ENCODE data around the gene NLRC3.

The NLRC3 gene

DNA sequence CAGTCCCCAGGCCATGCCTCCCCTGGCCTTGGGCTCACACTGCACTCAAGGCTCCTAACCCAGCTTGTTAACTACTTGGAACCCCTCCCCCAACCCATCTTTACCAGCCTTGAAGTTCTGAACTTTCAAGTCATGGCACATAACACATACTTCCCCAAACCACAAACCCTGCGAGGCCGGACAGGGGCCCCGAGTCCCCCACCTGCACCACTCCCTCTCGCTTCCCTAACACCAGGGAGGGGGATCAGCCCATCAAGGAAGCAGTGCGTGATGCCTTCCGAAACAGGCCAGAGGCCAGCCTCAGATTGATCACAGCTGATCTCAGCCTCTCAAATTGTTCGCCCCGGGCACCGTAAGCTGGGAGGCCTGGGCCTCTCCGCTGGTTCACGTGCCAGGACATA is 3.0 kb upstream of the NLRC3 start:
- DNase-seq (ENCODE audit: low spot score) = peak; percentile 38

DNA sequence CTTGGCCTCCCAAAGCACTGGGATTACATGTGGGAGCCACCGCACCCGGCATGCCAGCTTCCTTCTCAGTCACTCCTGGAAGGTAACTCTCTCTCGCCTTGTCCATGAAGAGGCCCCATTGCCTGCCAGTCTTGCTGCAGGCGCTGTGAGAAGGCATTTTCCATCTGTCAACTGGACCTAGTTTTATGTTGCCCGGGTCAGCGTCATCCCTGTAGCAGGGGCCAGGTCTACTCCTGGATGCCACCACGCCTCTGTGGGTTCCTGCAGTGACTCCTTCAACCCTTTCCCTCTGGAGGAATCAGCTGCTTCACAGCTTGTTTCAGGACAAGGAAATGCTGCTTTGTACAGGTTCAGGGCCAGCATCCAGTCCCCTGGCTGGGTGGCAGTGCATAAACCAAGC is 2.6 kb upstream of the NLRC3 start:
- DNase-seq (ENCODE audit: low spot score) = peak; percentile 52

DNA sequence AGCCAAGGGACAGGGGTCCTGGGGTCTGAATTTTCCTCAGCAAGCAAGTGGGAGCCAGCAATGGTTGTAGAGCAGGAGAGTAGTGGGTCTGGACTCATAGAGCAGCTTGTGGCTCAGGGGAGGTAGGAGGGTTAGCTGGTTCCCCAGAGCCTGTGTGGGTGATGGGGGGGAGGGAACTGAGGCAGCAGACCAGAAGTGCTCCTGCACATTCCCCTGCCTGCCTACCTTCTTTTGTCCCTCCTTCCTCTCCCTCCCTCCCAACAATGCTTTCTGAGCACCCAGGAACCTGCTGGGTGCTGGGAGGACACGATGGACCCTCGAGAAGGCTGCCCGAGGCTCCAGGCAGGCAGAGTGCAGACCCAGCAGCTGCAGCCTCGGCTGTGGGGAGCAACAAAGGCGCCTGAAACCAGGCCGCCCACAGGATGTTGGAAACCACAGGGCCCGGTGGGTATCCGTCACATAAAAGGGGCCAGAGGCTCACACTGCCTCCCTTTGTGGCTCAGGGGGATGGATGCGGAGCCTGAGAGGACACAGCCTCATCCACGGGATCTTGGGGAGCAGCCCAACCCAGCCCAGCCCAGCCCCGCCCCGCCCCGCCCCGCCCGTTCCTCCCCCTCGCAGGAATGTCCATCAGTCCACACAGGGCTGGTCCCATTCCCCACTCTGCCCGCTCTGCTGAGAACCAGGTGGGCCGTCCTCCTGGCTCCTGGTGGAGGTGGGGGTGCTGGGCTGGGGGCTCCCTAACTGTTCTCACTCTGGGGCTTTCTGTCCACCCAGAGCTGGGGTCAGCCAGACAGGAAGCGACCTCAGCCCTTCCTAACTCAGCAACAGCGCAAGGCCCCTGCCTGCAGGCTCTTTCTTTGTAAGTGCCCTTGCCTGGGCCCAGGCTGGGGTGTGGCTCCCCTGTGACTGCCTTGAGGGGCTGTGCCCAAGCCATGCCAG is 1.7 kb upstream of the NLRC3 start:
- DNase-seq (ENCODE audit: low spot score) = peak; percentile 95

DNA sequence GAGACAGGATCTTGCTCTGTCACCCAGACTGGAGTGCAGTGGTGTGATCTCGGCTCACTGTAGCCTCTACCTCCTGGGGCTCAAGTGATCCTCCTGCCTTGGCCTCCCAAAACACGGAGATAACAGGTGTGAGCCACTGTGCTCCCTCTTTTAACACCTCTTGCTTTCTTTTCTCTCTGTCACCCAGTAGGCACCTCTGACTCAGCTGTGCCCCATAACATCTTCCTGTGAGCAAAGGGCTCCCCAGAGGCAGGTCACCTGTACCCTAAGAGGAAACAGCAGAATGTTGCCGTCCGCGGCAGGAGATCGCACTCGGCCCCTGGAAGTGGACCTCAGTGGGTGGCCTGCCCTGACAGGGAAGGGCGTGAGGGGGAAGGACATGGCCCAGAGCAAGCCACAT is 918 bp upstream of the NLRC3 start:
- DNase-seq (ENCODE audit: low spot score) = no peak

DNA sequence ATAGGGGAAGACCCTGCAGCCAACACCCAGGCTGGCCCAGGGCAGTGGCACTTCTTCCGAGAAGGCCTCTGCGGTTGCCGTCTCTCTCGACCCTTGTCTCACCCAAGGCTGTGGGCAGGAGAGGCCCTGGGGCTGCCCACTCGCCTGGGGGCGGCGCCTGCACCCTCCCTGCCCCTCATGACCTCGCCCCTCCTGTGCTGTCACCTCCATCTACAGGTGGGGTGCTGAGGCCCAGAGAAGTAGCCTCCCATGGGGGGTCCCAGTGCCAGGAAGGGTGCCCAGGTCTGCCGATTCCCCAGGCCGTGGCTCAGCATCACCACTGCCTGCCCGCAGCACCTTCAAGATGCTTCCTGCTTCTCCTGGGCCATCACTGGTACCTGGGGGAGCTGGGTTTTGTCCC is 992 bp downstream of the NLRC3 start:
- DNase-seq (ENCODE audit: low spot score) = no peak

DNA sequence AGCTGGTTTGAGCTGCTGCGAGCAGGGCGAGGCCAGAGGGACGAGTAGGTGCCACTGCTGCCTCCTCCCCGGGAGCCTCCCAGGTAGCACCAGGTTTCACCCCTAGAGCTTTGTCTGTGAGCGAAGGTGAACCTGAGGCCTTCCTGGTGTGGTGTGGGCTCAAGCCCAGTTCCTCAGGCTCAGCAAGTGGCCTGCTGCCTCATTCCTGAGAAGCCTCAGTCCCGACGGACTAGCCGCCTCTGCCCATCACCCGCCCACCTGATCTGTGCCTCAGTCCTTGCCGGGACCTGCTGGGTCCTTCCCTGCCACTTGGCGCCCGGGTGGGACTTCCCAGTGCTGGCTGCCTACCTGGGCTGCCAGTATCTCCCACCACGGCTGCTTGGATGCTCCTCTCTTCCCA is 1.7 kb downstream of the NLRC3 start:
- DNase-seq (ENCODE audit: low spot score) = no peak

DNA sequence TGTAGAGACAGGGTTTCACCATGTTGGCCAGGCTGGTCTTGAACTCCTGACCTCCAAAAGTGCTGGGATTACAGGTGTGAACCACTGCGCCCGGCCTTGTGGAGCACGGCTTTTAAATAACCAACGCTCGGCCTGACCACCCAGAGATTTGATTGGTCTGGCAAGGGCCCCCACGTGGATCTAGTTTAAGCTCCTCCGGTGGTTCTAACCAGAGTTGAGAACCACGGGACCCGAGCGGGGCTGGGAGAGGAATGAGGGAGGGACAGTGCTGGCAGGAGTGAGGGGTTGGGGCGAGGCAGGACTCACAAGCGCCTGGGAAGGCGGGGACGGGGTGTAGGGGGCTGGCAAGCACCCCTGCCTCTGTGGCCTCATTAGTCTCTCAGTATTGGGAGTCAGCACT is 3.0 kb downstream of the NLRC3 start:
- no peak for DNase-seq (ENCODE audit: low spot score)

DNA sequence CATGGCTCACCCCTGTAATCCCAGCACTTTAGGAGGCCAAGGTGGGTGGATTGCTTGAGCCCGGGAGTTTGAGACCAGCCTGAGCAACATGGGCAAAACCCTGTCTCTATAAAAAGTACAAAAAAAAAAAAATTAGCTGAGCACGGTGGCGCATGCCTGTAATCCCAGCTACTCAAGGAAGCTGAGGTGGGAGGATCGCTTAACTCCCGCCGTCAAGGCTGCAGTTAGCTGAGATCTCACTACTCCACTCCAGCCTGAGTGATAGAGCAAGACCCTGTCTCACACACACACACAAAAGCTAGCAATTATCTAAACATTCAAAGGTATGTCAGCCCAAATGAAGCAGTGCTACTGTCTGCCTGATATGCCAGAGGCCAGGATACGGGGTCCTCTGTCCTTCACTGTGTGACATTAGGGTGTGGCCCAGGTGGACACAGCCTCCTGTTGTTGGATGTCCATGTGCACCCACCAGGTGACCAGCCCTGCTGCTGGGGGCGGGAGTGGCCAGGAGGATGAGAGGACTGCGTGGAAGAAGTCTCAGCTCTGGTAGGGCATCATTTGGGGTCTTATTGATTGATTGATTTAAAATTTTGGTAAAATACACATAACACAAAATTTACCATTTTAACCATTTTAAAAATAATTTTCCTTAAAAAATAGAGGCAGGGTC is 3.9 kb downstream of the NLRC3 start:
- DNase-seq (ENCODE audit: low spot score) = no peak

DNA sequence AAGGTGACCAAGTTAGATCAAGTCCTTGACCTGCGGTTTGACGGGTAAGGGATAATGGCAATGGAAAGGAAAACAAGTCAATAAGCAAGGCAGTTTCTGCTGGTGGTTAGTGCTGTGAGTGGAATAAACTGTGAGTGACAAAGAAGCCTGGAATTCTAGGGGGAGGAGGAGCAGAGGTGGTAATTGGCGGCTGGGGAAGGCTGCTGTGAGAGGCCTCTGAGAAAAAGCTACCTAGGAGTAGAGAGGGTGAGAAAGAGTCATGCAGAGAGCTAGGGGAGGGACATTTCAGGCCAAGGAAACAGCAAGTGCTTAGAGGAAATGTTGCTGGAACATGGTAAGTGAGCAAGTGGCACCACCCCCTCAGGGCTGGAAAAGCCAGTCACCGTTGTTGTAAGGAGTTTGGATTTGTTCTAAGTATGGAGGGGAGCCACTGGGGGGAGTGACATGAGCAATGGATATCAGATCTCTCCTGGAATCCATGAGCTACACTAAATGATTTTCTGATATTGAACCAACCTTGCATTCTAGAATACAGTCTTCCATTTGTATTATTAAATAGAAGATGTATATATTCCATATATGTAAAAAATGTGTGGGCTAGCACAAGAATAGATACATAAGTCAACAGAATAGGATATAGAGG is 6.7 kb downstream of the NLRC3 start:
- no peak for DNase-seq (ENCODE audit: low spot score)

DNA sequence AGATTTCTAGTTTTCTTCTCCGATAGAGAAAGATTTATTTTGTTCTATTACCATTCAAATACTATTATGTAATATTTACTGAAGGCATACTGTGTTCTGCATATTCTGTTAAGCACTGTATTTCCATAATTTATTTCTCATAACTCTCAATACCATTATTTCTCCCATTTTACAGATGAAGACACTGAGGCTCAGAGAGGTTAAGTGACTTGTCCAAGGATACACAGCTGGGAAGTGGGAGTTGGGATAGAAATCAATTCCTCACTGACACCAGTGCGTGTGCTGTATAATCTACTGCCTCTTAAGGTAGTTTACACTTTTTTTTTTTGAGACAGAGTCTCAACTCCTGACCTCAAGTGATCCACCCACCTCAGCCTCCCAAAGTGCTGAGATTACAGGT is 7.4 kb downstream of the NLRC3 start:
- DNase-seq (ENCODE audit: low spot score) = no peak

DNA sequence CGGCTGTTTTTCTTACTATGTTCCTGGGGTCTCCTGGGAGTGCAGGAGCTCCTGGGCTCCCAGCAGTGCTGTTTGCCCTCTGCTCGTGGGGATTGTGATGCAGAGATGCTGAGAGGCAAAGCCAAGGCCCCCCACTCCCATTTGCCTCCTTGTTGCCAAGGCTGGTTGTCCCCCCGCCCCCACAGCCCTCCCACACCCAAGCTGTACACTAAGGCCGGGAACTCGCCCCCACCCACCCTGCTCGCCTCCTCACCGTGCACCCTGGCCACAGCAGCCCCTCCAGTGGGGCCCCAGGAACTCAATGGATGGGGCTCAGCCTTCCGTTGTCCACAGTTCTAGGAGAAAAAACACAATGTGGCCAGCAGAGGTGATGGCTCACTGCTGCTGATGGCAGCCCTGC is 10.2 kb downstream of the NLRC3 start:
- no peak for DNase-seq (ENCODE audit: low spot score)

DNA sequence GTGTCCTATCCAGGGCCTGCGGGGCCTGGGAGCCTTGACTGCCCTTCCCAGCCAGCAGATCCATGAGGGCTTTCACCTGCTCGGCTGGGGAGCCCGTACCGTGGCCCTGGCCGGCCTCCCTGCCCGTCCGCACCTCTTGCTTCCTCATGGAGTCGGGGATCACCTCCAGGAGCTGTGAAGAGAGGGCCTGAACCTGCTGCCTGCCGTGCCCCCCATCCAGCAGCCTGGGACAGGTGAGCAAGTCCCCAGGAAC is 12.4 kb downstream of the NLRC3 start:
- DNase-seq (ENCODE audit: low spot score) = no peak

DNA sequence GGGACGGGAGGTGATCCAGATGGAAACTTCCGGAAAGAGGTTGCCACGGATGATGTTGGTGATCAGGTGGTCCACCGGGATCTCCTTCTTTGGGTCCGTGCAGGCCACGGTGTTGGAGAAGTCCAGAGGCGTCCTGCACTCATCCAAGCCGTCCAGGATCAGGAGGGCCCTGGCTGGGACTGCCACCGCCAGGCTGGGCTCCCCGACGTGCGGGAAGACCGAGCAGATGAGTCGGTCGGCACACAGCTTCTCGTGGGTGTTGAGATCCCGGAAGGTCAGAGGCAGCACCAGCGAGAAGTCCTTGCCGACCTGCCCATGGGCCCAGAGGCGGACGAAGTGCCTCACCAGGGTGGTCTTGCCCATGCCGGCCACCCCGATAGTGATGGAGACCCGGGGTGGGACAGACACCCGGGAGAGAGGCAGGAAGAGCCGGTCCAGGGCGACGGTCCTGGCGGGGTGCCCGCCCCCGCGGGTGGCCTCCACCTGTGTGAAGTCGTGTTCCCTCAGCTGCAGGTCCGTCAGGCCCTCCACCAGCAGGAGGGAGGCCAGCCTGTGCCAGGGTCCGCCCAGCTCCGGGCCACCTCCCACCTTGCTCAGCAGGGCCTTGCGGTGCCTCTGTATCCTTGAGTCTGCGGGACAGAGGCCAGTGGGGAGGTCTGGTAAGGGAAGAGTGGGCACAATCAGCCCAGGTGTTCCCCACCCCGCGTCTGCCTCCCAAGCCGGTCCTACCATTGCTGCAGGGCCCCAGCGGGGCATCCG is 12.9 kb downstream of the NLRC3 start:
- no peak for DNase-seq (ENCODE audit: low spot score)

DNA sequence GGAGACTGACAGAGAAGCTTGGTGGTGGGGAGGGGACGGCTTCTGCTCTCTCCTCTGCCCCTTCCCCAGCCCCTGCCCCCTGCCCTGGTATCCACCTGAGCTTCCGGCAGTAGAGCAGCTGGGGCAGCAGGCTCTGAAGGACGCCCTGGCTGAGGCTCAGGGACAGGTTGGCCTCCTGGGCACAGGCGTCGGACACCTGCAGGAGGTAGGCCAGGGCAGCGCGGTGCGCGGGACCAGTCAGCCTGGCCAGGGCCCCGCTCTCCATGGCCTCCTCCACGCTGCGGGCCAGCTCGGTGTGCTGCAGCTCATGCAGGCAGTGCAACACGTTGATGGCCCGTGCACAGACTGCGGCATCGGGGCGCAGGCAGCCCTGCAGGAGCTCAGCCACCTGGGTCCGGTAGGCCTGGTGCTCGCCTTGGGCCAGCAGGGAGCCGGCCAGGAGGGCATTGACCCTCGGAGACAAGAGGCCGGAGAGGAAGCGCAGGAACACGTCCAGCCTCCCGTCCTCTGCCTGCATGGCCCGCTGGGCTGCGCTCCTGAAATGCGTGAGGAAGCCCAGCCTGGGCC is 14.2 kb downstream of the NLRC3 start:
- DNase-seq (ENCODE audit: low spot score) = no peak

DNA sequence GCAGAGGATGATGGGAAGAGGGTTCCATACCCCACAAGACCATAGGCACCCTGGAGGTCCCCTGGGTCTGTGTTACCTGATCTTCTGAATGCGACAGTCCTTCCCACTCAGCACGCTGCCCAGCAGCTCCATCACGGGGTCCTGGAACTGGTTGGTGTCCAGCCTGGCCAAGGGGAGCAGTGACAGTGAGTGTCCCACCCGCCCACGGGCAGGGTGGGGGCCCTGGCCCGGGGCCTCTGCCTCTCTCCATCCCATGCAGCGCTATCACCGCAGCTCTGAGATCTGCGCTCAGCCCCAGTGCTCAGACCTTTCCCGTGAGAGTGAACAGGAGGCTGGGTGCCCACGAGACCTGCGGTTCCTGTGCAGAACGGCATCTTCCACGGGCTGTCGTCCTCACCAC is 15.6 kb downstream of the NLRC3 start:
- no peak for DNase-seq (ENCODE audit: low spot score)

DNA sequence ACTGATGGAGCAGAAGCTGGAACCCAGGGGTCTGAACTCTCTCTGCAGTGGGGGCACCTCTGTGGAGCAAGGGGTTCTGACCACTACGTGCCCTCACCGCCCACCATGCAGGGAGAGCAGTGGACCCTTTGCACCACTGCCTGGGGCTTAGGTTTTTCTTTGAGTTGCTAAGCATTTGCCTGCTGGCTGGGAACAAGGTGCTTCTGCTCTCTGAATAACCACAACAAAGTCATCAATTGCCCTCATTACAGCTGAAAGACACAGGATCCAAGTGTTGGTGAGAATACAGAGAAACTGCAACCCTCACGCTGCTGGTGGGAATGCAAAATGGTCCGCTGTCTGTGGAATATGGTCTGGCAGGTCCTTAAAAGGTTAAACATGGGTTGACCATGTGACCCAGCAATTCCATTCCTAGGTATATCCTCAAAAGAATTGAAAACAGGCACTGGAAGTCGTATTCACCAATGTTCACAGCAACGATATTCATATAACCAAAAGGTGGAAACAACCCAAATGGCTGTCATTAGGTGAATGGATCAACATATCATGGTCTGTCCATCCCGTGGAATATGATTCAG is 22.8 kb downstream of the NLRC3 start:
- peak; percentile 15 for DNase-seq (ENCODE audit: low spot score)

DNA sequence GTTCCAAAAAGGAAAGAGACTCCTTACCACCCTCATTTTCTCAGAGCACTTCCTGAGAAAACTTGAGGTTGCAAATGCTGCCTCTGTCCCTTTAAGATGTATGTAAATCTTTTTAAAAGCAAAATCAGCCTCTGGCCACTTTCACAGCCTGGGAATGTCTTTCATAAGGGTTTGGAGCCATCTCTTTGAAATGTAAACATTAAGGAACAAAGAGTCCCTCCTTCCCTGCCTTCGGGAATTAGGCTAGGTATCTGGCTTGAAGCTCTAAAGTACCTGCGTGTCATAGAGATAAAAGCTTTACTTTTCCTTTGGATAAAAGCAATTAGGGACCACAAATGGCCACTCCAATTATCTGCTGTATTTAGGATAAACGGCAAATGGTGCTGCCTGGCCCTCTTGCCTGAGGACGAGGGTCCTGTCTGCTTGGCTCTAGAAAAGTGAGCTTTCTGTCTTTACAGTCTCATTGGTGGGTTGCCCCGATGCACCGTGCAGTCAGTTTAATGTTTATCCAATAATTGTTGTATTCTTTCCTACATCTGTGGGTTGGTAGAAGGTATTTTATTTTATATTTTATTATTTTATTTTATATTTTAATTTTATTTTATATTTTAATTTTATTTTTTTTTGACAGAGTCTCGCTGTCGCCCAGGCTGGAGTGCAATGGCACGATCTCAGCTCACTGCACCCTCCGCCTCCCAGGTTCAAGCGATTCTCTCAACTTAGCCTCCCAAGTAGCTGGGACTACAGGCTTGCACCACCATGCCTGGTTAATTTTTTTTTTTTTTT is 23.9 kb downstream of the NLRC3 start:
- DNase-seq (ENCODE audit: low spot score) = peak; percentile 12

DNA sequence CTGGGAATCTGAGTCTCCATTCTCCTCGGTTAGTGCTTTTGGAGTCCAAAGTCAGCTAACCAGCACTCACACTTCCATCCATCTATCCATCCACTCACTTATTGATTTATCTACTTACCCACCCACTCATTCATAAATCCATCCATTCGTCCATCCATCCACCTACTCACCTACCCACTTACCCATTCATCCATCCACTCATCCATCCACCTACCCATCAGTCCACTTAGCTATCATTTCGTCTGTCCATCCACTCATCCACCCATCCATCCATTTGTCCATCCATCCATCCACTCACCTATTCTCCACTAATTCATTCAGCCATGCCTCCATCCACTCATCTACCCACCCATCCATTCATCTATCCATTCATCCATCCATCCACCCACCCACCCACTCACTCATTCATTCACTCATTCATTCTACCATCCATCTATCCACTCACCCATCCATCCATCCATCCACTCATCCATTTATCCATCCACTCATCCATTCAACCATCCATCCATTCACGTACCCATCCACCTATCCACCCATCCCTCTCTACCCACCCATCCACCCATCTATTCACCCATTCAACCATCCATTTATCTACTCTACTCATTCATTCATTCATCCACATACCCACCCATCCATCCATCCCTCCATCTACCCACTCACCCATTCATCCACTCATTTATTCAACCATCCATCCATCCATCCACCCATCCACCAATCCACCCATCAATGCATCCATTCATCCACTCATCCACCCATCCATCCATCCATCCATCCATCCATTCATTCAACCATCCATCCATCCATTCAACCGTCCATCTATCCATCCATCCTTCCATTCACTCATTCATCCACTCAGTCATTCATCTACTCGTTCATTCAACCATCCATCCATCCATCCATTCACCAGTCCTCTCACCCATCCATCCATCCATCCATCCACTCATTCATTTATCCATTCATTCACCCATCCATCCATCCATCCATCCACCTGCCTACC is 26.1 kb downstream of the NLRC3 start:
- DNase-seq (ENCODE audit: low spot score) = no peak

DNA sequence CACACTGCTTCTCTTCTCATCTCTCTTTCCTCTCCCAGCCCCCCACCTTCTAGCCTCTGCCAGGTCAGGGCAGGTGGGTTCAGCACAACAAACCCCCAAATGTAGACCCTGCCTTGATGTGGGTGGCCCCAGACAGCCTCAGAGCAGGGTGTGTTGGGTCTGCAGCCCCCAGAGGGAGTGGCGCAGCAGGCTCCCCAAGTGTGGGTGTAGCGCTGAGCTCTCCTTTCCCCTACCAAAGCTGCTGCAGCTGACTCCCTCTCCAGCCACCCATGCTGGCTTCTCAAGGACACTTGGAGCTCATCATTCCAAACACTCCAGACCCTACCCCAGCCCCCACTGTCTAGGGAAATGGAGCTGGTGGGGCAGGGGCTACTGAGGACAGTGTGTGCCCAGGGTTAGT is 27.3 kb downstream of the NLRC3 start:
- no peak for DNase-seq (ENCODE audit: low spot score)

DNA sequence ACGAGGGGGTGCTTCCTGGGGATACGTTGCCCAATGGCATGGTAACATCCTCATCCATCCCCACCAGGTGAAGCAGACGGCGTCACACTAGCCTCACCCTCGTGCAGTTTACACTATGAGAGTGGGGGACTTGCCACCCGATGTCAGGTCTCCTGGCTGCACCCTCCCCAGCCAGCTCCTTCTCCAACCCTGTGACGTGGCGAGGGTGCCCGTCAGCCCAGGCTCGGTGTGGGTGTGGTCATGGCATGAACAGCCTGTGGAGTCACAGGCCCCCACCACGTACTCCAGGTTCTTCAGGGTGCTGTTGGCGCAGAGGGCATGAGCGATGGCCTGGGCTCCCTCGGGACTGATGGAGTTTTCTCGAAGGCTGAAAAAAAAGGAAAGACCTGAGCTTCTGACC is 28.3 kb downstream of the NLRC3 start:
- no peak for DNase-seq (ENCODE audit: low spot score)

Measured in SW480 (cell line).